ENCODE results near the gene AQP1.
A peak's percentile ranks its signal among the peaks of the same experiment; 100 is the strongest.

AQP1 gene

DNA sequence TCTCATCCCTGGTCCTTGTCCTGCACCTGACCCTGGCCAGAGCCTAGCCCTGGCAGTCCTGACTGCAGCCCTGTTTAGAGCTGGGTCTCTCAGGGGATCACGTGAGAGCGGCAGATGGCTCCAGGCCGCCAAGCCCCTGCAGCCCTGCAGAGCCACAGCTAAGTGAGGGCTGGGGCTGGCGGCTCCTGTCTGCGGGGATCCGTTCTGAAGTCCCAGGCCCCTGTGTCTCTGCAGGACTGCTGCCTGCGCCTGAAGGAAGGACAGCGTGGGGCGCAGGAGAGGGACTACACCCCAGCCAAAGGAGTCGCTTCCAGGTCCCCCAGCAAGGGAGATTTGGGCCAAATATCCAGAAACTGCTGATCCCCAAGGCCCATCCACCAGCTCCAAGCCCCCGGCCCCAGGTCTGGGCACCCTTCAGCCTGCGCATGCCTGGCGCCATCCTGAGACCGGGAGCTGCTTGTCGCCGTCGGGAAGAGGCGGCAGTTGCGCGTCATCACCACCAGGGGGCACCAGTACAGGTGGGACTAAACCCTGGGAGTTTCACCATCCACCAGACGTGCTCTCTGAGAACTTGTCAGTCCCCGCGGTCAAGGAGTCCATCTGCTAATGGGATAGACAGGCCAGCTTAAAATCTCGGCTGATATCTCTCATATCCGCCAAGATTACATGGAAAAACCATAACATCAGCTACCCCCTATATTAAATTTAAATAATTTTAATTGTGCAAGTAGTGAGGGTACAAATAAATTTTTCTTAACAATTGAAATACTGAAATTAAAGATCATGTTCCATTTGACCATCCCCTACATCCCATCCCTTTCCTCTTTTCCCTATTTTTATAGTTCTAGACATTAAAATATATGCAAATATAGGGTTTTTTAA, 27.0 kb downstream of the AQP1 start:
- DNase-seq, result peak; percentile 48

DNA sequence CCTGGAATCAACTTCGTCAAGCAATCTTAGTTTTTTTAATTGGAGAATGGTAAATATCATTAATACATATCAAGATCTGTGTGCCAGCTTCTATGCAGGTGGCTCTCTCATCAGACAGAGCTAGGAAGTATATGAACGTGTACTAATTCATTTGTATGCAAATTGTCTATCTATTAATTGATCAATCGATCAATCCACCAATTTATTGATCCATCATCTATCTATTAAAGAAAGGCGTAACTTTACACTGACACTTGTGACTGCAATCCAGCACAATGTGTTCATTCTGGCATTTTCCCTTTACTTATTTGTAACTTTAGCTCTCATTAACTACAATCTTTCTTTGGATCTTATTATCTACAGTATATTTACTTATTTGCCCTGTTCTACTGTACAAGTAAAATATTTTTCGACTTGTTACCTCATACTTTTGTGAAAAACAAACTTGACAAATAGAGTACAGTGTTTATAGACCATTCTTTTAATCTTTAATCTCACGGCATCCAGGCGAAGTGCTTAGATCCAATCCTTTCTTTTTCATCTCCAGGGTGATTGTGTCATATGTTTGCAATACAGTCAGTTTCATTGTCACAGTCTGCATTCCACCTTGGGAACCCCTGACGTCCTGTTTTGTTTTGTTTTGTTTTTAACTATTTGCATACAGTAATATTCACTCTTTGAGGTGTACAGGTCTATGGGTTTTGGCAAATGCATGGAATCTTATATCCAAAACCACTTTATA, 30.1 kb downstream of the AQP1 start:
- no peak for DNase-seq

DNA sequence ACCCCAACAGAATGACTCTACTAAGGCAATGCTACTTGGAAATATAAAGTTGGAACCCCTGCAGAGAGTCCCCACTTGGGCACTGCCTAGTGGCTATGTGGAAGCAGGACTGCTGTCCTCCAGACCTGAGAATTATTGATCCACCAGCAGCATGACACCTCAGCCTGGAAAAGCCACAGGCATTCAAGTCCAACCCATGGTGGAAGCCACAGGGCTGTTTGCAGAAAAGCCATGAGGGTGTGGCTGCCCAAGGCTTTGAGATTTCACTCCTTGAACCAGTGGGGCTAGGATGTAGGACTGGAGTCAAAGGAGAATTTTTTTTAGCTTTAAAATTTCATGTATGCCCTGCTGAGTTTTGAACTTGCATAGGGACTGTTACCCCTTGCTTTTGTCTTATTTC, 38.5 kb downstream of the AQP1 start:
- no peak for DNase-seq

DNA sequence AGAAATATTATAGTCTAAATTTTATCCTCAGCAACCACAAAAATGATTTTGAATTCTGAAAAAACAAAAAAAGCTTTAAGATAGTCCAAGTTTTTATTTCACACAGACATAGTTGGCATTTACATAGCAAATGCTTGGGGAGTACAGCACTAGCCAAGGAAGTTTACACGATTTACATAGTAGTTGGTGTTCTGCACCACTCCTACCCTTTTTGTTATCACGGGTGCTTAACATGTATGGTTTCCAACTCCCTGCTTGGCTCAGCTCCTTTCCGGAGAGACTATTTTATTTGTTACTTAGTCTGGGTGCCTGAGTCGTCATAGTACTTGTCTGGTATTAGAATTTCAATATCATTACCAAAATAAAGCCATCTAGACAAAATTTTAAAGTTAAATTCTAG, 43.3 kb downstream of the AQP1 start:
- no peak for DNase-seq

DNA sequence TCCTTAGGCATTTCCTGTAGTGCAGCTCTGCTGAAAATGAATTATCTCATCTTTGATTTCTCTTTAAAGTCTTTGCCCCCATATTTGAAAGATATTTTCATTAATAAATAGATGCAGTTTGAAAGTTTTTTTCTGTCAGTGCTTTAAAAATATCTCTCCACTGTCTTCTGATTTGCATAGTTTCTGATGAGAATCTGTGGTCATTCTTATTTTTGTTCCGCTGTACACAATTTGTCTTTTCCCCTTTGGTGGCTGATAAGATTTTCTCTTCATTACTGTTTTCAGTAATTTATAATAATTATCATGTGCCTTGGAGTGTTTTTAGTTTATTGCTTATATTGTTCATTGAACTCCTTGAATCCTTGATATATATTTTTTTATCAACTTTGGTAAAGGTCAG, 45.1 kb downstream of the AQP1 start:
- no peak for DNase-seq

DNA sequence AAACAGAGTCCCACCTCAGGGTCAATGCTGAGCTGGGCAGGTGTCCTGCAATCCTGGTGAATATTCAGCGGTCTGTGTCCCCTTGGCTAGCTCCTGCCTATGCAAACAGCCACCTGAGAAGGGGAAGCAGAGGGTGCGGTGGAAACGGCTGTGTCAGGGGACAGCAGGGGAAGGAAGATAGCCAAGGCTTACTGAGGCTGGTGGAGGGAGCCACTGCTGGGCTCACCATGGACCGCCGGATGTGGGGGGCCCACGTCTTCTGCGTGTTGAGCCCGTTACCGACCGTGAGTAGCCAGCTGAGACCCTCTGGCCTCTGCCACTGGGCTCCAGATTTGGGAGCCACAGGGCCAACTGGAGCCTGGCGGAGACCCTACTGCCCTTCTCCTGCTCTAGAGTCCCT, 52.2 kb downstream of the AQP1 start, which contains the start of gene GHRHR:
Gene GHRHR, plus strand, starts transcription at position 112 of the 400 bp plus-strand sequence. Its CDS starts 116 bp downstream, at position 228.
- no peak for DNase-seq

DNA sequence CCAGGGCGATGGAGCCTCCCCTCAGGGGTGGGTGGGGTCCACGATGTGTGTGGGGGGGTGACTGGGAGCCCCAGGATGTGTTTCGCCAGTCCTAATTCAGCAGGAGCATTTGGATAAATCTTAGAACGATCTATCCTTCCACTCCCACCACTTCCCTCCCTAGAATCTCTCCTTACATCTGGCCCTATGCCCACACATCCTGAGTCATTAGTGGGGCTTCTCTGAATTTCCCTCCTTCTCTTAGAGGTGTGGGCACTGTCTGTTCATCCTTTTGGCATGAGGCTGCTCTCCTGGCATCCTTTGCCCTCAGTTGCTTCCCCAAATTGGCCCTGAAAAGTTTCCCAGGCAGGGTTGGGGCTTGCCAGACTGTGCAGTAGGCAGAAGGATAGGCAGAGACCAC, 53.7 kb downstream of the AQP1 start:
- no peak for DNase-seq

DNA sequence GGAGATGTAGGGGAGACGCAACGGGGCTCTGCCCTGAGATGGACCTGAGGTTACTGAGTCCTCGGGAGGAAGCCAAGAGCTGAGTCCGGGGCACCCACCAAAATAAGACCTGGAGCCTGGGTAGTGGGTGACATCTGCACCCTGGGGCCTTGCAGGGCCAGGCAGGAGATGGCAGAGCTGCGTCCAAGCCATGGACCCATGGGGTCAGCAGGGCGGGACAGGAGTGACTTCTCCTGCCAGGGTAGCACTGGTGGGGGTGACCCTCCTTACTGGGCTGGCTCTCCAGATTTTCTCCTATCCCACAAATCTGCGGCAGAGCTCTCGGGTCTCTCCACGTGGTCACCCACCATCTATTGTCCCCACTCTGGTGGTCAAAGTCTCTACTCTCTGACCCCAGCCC, 54.2 kb downstream of the AQP1 start:
- no peak for DNase-seq

DNA sequence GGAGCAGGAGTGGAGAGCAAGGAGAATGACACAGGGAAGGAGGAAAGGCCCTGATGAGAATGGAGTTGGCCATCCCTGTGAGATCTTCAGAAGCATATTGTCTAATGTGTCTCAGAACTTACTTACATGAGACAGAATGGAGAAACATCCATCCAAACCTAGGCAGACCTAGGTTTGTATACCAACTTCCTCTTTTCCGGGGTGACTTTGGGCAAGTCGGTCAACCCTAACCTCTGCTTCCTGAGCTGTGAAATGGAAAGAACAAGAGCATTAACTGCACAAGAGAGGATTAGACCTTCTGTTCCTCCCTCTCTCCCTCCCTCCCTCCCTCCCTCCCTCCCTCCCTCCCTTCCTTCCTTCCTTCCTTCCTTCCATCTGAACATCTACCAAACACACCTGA, 56.6 kb downstream of the AQP1 start:
- DNase-seq, result no peak

DNA sequence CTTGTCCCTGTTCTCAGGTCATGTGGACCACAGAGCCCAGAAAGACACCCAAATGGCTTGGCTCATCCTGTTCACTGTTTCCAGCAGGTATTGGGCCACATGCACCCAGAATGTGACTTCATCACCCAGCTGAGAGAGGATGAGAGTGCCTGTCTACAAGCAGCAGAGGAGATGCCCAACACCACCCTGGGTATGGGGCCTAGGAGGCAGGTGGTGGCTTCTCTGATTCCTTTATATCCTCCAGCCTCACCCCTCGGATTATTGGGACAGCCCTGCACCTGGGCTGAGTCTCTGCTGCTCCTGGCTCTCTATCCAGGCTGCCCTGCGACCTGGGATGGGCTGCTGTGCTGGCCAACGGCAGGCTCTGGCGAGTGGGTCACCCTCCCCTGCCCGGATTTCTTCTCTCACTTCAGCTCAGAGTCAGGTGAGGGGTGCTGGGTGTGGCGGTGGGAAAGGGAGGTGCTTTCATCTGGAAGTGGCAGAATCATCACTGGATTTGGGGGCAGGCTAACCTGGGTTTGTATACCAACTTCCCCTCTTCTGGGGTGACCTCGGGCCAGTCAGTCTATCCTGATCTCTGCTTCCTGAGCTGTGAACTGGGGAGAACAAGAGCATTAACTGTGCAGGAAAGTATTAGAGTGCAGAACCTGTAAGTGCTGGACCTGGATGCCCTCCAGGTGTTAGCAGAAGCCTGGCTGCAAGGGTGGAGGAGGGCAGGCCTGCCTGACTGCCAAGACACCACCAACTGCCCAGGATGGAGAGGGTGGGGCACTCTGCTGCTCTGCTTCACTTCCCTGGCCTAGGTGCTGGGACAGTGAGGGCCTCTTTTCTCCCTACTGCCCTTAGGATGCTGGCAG, 57.3 kb downstream of the AQP1 start:
- no peak for DNase-seq

DNA sequence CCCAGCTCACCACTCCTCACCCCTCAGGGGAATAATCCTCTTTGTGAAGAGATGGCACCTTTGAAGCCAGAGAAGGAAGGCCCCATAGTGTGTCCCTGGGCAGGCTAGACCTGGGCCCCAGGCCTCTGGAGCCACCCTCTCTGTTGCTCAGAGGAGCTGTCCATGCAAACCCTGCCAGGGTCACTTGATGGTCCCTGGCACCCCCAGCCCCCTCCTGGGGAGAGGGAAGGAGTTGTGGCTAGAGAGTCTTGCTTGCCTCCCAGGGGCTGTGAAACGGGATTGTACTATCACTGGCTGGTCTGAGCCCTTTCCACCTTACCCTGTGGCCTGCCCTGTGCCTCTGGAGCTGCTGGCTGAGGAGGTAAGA, 57.9 kb downstream of the AQP1 start:
- DNase-seq, result no peak

DNA sequence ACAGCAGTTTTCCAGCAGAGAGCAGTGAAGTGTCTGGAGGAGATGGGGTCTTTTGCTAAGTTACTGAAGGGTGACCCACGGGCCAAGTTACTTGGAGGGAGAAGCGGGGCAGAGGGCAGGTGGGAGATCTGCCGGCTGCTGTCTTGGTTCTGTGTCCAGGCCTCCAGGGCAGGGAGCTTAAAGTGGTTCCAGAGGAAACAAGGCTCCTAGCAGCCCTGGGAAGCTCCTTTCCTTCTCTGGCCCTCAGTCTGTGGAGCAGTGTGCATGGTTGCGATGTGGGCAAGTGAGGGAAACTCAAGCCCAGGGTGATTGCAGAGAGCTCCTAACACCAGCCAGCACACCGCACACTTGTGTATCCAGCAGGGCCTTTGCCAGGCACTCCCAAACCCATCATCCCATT, 58.4 kb downstream of the AQP1 start:
- no peak for DNase-seq

DNA sequence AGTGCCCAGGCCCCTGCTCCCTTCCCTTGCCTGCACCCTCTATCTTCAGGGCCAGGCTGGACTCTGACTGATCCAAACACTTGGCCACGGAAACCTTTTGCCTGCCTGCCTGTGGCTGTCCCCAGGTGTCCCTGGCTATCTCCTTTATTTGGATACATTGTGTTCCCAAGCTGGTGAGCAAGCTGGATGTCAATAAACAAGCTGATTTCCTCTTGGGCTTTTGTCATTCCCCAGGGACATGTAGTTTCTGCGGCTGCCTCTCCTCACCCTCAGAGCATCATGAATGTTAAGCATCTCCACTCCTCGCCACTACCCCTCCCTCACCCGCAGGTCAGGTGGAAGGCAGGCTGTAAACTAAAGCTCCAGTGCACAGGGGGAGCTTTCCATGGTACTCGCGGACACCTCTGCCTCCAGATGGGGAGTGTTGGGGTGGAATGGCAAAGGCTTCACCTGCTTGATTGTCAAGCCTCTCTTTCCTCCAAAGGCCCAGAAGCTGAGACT, 59.0 kb downstream of the AQP1 start:
- no peak for DNase-seq

DNA sequence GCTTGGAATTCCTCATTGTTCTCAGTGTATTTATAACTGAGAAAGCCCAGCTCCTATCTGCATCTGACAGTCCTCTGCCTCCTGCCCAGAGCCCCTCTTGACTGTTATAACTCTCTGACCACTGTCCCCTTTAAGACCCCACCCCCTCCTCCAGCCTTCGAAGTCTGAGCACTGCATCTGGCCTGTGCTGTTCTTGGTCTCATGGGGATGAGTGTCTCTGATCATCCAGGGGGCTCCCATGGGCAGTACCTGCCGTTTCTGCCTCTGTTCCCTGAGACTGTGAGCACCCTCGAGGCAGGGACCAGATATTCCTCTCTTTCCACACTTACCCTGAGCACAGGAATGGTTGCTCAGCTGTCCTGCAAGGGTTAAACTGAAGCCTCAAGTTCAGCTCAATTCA, 59.8 kb downstream of the AQP1 start:
- DNase-seq, result no peak

DNA sequence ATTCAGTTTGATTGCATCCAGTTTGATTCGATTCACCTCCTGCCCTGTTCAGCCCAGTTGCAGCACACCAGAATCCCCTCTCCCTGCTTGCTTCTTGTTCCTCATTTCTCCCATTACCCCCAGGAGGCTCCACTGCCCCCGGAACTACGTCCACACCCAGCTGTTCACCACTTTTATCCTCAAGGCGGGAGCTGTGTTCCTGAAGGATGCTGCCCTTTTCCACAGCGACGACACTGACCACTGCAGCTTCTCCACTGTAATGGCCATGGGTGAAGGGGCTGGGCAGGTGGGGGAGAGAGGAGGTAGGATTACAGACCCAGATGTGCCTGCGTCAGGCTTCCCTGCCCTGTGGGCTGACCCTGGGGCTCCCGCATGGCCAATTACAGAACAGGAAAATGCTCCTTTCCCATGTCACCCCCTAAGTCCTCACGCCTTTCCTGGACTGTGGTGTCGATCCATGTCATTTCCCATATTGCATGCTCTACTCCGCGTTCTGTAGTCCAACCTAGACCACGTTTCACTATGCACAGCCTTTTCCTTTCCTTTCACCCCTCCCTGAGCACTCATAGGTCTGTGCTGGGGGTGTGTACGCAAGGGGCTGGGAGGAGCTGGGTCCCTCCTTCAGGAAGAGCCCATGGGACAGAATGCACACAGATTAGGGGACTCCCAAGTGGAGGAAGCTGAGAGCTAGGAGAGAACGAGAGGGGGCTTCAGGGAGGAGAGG, 60.3 kb downstream of the AQP1 start:
- no peak for DNase-seq

DNA sequence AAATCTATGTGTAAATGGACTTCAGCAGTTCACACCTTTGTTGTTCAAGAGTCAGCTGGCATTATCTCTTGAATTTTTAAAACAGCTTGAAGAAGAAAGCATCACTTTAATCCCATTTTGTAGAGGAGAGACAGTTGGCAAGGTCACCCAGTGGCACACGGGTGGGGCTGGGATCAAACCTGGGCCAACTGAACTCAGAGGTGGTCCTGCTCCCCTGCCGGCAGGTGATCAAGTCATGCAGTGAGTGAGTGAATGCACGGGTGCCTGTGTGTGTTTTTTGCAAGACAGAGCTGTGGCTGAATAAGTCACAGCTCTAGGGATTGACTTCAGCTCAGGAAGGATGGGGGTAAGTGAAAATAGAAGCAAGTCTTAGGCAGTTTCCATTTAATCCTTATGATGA, 61.6 kb downstream of the AQP1 start:
- no peak for DNase-seq

DNA sequence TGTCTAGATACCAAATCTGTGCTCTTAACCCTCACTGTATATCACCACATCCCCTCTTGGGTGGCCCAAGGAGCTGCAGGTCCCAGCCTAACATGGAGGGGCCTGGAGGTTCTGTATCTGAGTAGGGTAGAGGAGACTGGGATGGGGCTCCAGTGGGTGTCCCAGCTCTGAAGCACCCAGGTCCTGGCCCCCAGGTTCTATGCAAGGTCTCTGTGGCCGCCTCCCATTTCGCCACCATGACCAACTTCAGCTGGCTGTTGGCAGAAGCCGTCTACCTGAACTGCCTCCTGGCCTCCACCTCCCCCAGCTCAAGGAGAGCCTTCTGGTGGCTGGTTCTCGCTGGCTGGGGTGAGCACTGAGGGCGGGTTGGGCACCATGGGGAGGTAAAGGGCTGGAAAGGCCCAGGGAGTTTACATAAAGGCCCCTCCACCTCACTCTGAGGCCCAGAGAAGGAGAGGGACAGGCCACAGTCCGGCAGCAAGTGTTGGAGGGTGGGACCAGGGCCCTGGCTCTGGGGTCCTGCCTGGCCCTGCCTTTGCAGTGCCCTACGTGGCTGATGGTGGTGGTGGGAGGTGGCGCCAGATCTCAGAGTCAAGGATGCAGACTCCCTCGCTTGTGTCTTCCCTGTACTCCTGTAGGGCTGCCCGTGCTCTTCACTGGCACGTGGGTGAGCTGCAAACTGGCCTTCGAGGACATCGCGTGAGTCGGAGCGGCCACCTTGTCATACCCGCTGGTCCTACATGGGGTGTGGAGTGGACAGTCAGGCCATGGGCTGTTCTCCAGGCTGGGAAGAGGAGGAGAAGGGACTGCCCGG, 62.3 kb downstream of the AQP1 start:
- DNase-seq, result no peak

DNA sequence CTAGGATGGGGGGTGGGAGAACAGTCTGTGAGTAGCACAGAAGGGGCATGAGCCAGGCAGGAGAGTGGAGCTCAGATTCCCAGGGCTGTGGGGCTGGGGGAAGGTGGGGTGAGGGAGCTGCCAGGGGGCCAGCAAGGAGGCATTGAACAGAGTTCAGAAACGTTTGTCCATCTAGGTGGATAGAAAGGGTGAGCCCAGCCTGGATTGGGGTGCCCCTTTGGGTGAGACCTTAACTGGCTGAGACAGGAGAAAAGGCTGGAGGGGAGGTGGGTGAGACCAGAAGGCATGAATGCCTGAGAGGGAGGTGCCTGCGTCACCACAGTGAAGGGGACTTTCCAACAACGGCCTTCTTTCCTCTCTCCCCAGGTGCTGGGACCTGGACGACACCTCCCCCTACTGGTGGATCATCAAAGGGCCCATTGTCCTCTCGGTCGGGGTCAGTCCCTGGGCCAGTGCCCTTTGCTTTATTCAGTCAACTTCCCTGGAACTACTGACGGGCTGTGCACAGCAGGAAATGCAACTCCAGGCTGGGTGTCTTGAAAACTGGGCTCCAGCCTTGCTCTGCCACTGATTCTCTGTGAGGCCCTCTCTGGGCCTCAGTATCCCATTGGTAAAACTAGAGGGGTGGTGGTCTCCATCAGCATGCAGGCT, 63.1 kb downstream of the AQP1 start:
- DNase-seq, result peak; percentile 13

Data from activated CD4-positive, alpha-beta T cell treated with anti-CD3 and anti-CD28 coated beads, Interleukin-2, amount 50 U/mL, for 1 hour (primary cell).